Astrocyte of the spinal cord (primary cell): ENCODE data around the gene MUC12.
"Not testable (repeated sequence)": the region's sequence is repeated elsewhere in the genome, so short reads cannot be mapped to it uniquely, and the experiment has no call there.

ENCODE experiments used
- DNase-seq: peaks from one replicate; pipeline ENCODE4 v3.0.0; 2011; ENCODE audit warnings: low read depth, low spot score
- H3K4me3 ChIP-seq: 2 replicates; pipeline ENCODE4 v1.5.1; 2011; ENCODE audit warnings: low read depth, mild to moderate bottlenecking, low read length, moderate library complexity
- CTCF ChIP-seq: IDR thresholded peaks from 2 replicates; pipeline ENCODE4 v1.5.1; 2012; ENCODE audit warnings: low read depth, mild to moderate bottlenecking, low read length, inconsistent platforms
- in situ Hi-C: cut with HindIII; loops from 2 replicates; pipeline ENCODE4 v1.10.0; 2017; ENCODE audit warnings: low sequenced_read_pairs

Gene MUC12

DNA sequence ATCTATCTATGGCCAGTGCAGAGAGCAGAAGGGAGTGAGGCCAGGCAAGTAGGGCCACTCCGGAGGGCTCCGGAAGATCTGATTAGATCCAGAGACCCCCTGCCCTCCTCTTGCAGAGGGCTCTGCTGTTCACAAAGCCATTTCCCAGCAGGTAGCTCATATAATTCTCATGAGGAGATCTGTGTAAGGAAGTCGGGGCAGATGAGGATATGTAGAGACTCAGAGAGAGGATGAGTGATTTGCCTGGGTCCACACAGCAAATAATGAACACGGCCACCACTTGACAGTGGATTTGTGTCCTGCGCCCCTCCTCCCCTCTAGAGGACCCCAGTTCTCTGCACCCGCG lies 2.6 kb downstream of the MUC12 start:
- H3K4me3 ChIP-seq: no peak overlapping the region
- in situ Hi-C loops: no loop called here
- DNase-seq: no peak
- TF ChIP-seq CTCF: no peak

GRCh38 chr7:100974021-100974420 lies 4.7 kb downstream of the MUC12 start:
- no peak overlapping the region for H3K4me3 ChIP-seq
- DNase-seq: no peak
- TF ChIP-seq CTCF: no peak
- in situ Hi-C loops: no loop called here

- no peak for DNase-seq
- TF ChIP-seq CTCF: no peak
Measured at GRCh38 chr7:100975371-100975821, 6.0 kb downstream of the MUC12 start.

GRCh38 chr7:100978300-100978699 lies 8.9 kb downstream of the MUC12 start:
- TF ChIP-seq CTCF: no peak
- DNase-seq: no peak
- in situ Hi-C loops: no loop called here
- no peak overlapping the region for H3K4me3 ChIP-seq

More at GRCh38 chr7:100975371-100975821, 6.0 kb downstream of the MUC12 start:
- H3K4me3 ChIP-seq: no peak overlapping the region
- in situ Hi-C loops: no loop called here

- in situ Hi-C loops: no loop called here
- H3K4me3 ChIP-seq: no peak overlapping the region
- no peak for DNase-seq
- TF ChIP-seq CTCF: no peak
Measured at GRCh38 chr7:100983451-100984187, 14.3 kb downstream of the MUC12 start.

DNA sequence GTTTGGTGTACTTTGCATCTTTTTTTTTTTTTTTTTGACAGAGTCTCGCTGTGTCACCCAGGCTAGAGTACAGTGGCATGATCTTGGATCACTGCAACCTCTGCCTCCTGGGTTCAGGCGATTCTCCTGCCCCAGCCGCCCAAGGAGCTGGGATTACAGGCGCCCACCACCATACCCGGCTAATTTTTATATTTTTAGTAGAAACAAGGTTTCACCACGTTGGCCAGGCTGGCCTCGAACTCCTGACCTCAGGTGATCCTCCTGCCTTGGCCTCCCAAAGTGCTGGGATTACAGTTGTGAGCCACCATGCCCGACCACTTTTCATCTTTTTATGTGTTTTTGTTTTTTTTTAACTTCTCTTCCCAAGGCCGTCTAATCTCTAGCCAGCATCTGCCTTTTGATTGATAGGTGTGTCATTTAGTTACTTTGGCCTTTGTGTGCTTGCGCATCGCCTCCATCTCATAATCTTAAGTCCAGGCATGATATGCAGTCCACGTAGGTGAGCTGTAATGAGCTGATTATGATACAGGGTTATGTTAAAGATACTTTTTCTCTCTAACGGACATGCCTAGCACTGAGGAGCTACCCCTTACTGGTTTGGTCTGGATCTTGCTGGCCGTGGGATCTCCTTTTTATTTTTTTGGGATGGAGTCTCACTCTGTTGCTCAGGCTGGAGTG lies 15.0 kb downstream of the MUC12 start:
- in situ Hi-C loops: not testable (repeated sequence)

DNA sequence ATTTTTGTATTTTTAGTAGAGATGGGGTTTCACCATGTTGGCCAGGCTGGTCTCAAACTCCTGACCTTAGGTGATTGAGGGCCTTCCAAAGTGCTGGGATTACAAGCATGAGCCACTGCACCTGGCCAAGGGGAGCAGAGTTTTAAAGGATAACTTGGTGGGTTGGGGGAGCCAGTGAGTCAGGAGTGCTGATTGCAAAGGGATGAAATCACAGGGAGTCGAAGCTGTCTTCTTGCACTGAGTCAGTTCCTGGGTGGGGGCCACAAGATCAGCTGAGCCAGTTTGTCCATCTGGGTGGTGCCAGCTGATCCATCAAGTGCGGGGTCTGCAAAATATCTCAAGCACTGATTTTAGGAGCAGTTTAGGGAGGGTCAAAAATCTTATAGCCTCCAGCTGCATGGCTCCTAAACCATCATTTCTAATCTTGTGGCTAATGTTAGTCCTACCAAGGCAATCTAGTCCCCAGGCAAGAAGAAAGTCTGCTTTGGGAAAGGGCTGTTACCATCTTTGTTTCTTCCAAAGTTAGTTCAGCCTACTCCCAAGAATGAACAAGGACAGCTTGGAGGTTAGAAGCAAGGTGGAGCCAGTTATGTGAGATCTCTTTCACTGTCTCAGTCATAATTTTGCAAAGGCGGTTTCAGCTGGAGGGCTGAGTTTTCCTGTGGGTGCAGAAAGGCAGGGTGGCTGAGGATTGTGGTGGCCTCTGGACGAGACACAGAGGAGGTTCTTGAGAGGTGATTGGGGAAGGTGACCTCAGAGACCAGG lies 15.8 kb downstream of the MUC12 start:
- in situ Hi-C loops, H3K4me3 ChIP-seq, DNase-seq: not testable (repeated sequence)

More for the DNA sequence above, 15.0 kb downstream of the MUC12 start:
- not testable (repeated sequence) for H3K4me3 ChIP-seq, DNase-seq
